Heart left ventricle (tissue), 16 donors: ENCODE measurements around the gene NACC2. TPM values are rescaled to one million over a fixed set of nuclear protein-coding genes. Genes with fewer than 3 reads are reported as not detected.

Source experiments
- ATAC-seq, 4 donors: fragments of 200-7000 bp; cut with Tn5 transposase; one replicate each; pipeline ENCODE4 v1.9.1; 2020 to 2022; ENCODE audit warnings: moderate library complexity in 4 of 4, mild to moderate bottlenecking in 3 of 4, moderate number of reproducible peaks in 1 of 4
- DNase-seq, 5 donors: peaks; one replicate each; pipeline ENCODE4 v3.0.0-alpha.2; 2020
- H3K27ac ChIP-seq, 12 donors: fragments of 200-600 bp; sonication (generic) in 4 of 12; one replicate each; pipeline versions ENCODE4 v1.5.0 to v1.8.0; 2016 to 2022; ENCODE audit warnings: mild to moderate bottlenecking in 2 of 12
- H3K27me3 ChIP-seq, 9 donors: fragments of 200-600 bp; sonication (generic) in 2 of 9; one replicate each; pipeline versions ENCODE4 v1.5.1 to v1.8.0; 2016 to 2022; ENCODE audit warnings: mild to moderate bottlenecking in 3 of 9
- H3K36me3 ChIP-seq, 9 donors: fragments of 200-600 bp; sonication (generic) in 2 of 9; one replicate each; pipeline versions ENCODE4 v1.5.0 to v1.8.0; 2018 to 2022; ENCODE audit warnings: mild to moderate bottlenecking in 2 of 9
- H3K4me1 ChIP-seq, 12 donors: fragments of 200-600 bp; sonication (generic) in 4 of 12; one replicate each; pipeline versions ENCODE4 v1.5.0 to v1.8.0; 2016 to 2022; ENCODE audit warnings: mild to moderate bottlenecking in 3 of 12
- H3K4me3 ChIP-seq, 12 donors: fragments of 200-600 bp; sonication (generic) in 4 of 12; one replicate each; pipeline versions ENCODE4 v1.5.0 to v1.8.0; 2017 to 2022; ENCODE audit warnings: mild to moderate bottlenecking in 9 of 12, moderate library complexity in 4 of 12
- H3K9me3 ChIP-seq, 12 donors: fragments of 200-600 bp; sonication (generic) in 4 of 12; one replicate each; pipeline versions ENCODE4 v1.5.0 to v1.8.0; 2016 to 2022; ENCODE audit warnings: mild to moderate bottlenecking in 1 of 12
- POLR2A ChIP-seq, 2 donors: fragments of 450-650 bp; IDR thresholded peaks; one replicate each; pipeline ENCODE4 v1.6.1; 2017; ENCODE audit warnings: antibody characterized with exemption in 2 of 2, mild to moderate bottlenecking in 2 of 2, moderate library complexity in 2 of 2
- WGBS, 4 donors: extraction: QIAGEN DNeasy Blood & Tissue Kit in 2 of 4; methylation state at CpG; one replicate each; pipeline versions ENCODE4 v1.1.5 to v1.1.7; 2013 to 2018; 5-methylcytosine and 5-hydroxymethylcytosine counted together
- intact Hi-C, 10 donors: fragments of 100-400 bp; cut with DNase I; formaldehyde crosslinking; loops; one replicate each; pipeline versions ENCODE4 v1.11.1 to v1.14.2; 2022
- polyA plus RNA-seq, 2 donors: library from polyadenylated mRNA; stranded (reverse); fragments of 200-250 nt; gene quantifications; one replicate each; pipeline ENCODE4 v1.2.3, GENCODE V29; 2013
- total RNA-seq, 9 donors: library from RNA; depleted of rRNA in 2 of 9; stranded (reverse); fragments of >200 nt in 2 of 9; fragmentation: NEBNext Ultra II Directional in 3 of 9; extraction: Animal tissue kit (Norgen Biotek cat#: 25700) in 3 of 9; gene quantifications; one replicate each; pipeline versions ENCODE4 v1.1.0 to v1.2.4, GENCODE V29; 2016 to 2023
- TF ChIP-seq, protein P1 (sequence below), 12 donors: fragments of 200-600 bp; sonication (generic) in 4 of 12; IDR thresholded peaks; one replicate each; pipeline versions ENCODE4 v1.5.0 to v1.8.0; 2018 to 2022; ENCODE audit warnings: antibody characterized with exemption in 12 of 12, mild to moderate bottlenecking in 5 of 12
- donor health status: ischemic (EF 13 %, LVEDD 7.1; RV severe dilation, severe dysfunction).
- donor health status: healthy with polysubstance abuse.
- donor health status: DM: no; HTN: yes; CAD: no.
- donor health status: DM: no; HTN: no; CAD: no.
- donor health status: ischemic (EF 25% LVEDD 6.9; RV normal size, moderate dysfunction).
- donor health status: ischemic (EF 25% LVEDD 5.7; RV mildly dilated, moderate dysfunction).
- donor health status: healthy.
- donor health status: DM: yes; HTN: yes; CAD: no.
- donor health status: ischemic (EF 35%, LVEDD 5.7; RV mildly dilated, moderate dysfunction).
- donor health status: nonischemic (EF 11% LVEDD 7.7; RV severe dilation, severe dysfunction).
- donor health status: DM: yes; HTN: yes; CAD: no.
- donor health status: PGD.
- donor health status: ischemic (EF 29% LVEDD 5.4; RV normal size, mild dysfunction).
- donor health status: nonischemic (EF 23%, LVEDD 6.1; RV moderate dilation, normal function).

The NACC2 gene
- total and polyA plus RNA-seq, 11 donors, result 17.9 to 66.5 (median 47.4) TPM

DNA sequence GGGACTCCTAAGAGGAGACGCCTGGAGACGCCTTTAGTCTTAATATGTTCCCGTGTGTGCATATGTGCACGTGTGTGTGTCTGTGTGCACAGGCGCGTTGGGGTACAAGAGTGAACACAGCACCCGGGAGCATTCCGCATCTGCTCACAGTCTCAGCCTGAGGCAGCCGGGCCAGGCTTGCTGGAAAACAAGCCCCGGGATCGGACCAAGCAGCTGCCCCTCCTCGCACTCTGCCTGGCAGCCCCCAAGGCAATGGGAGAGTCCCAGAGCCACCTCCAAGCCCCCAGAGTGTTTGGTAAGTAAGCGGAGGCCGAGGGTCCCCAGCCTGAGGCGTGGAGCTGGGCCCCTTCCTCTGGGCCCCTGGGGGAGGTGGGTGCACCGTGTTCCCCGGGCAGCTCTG, 106.6 kb downstream of the NACC2 start:
- intact Hi-C loops, result no loop called here

DNA sequence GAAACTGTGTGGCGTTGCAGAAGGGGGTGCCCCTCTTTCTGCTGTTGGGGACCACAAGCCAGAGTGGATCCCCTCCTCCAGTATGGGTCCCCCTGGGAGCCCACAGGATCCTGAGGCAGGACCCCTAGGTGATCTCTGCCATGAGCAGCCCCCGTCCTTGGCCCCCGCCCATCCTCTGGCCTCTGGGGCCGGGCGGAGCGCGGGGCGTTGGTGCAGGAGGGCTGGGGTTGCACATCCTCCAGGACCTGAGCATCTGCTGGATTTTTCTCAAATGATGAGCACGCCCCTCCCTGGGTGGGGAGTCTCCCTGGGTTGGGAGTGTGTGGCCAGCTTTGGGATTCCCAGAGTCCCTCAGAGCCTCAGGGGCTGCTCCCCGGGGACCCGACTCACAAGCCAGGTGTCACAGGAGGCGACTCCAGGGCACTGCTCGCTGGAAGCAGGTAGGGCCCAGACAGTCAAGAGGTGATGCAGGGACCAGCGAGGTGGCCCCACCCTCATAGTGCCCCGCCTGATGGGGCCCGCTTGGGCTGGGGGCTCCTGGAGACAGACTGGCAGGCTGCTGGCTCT, 107.2 kb downstream of the NACC2 start:
- Histone ChIP-seq H3K27me3 (no peaks in the 10 kb centered on the region), H3K36me3 (no peaks in the 10 kb centered on the region), H3K4me3 (no peak overlapping the region), H3K27ac (no peak overlapping the region), H3K4me1 (peaks cover 3 to 36% (median 23%) of the 10 kb centered on the region in 12 donors), H3K9me3 (no peaks in the 10 kb centered on the region)
- intact Hi-C loops, result no loop called here
- ATAC-seq, result no peak
- DNase-seq, result no peak
- TF ChIP-seq, protein P1, sequence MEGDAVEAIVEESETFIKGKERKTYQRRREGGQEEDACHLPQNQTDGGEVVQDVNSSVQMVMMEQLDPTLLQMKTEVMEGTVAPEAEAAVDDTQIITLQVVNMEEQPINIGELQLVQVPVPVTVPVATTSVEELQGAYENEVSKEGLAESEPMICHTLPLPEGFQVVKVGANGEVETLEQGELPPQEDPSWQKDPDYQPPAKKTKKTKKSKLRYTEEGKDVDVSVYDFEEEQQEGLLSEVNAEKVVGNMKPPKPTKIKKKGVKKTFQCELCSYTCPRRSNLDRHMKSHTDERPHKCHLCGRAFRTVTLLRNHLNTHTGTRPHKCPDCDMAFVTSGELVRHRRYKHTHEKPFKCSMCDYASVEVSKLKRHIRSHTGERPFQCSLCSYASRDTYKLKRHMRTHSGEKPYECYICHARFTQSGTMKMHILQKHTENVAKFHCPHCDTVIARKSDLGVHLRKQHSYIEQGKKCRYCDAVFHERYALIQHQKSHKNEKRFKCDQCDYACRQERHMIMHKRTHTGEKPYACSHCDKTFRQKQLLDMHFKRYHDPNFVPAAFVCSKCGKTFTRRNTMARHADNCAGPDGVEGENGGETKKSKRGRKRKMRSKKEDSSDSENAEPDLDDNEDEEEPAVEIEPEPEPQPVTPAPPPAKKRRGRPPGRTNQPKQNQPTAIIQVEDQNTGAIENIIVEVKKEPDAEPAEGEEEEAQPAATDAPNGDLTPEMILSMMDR (IDR thresholded peaks at IDR 0.05), result no peak
- no peak for TF ChIP-seq POLR2A (IDR thresholded peaks at IDR 0.05)
- WGBS, 4 donors, result 92 to 93% (median 92%) methylated on average over 9 to 16 of the region's 16 CpGs

More for the DNA sequence above, 106.6 kb downstream of the NACC2 start:
- ATAC-seq (no peak), DNase-seq (peak in 1 of 5 donors; percentile 53)
- no peak overlapping the region for H3K27ac ChIP-seq
- H3K9me3 ChIP-seq, result no peaks in the 10 kb centered on the region
- no peaks in the 10 kb centered on the region for H3K36me3 ChIP-seq
- TF ChIP-seq POLR2A (IDR thresholded peaks at IDR 0.05), result no peak
- TF ChIP-seq, protein P1 (IDR thresholded peaks at IDR 0.05), result no peak
- peaks cover 9 to 42% (median 29%) of the 10 kb centered on the region in 12 donors for H3K4me1 ChIP-seq
- H3K27me3 ChIP-seq, result no peaks in the 10 kb centered on the region
- WGBS, 4 donors, result 93 to 95% (median 93%) methylated on average over 12 to 17 of the region's 17 CpGs
- H3K4me3 ChIP-seq, result no peak overlapping the region

DNA sequence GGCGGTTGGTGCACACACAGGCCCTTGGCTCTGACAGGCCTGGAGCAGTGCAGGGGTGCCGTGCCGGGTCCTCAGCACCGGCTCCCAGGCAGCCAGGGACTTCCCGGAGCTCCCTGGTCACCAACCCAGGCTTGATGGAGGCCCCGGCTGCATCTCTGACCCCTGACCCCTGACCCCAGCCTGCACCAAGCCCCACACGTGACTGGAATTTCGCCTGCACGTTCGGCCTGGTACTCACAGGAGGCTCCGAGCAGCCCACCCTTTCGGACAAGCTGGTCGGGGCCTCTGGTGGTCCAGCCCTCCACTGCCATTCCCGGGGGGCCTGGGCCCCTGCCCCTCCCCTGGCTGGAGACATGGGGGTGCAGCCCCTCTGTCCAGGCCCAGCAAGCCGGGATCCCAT, 108.5 kb downstream of the NACC2 start:
- Histone ChIP-seq H3K4me3 (no peak overlapping the region), H3K27me3 (no peaks in the 10 kb centered on the region), H3K27ac (no peak overlapping the region), H3K9me3 (no peaks in the 10 kb centered on the region), H3K36me3 (no peaks in the 10 kb centered on the region), H3K4me1 (peaks cover 3 to 23% (median 10%) of the 10 kb centered on the region in 12 donors)
- no peak for ATAC-seq
- WGBS, 4 donors, result 80 to 90% (median 88%) methylated on average over 9 to 15 of the region's 15 CpGs
- intact Hi-C loops, result no loop called here
- peak in 1 of 5 donors; percentile 53 for DNase-seq
- TF ChIP-seq POLR2A (IDR thresholded peaks at IDR 0.05), result no peak
- TF ChIP-seq, protein P1 (IDR thresholded peaks at IDR 0.05), result no peak

DNA sequence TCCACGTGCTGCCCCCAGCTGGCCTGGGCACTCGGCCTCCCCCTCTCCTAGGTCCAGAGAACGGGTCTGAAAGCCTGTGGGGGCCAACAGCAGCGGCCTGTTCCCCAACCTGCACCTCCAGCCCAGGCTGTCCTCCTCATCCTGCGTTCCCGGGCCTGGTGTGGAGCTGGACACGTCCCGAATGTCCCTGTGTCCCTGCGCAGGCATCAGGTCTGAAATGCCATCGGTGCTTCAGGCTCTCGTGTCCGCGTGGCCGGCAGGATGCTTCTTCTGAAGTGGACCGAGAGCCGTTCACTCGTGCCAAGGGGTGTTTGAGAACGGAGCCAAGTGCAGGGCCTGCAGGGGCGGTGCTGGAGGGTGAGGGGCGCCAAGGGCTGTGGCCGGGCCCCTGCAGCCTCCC, 109.2 kb downstream of the NACC2 start:
- TF ChIP-seq, protein P1 (IDR thresholded peaks at IDR 0.05), result no peak
- intact Hi-C loops, result no loop called here
- DNase-seq, result peak in 1 of 5 donors; percentile 52
- Histone ChIP-seq H3K27me3 (no peaks in the 10 kb centered on the region), H3K4me3 (no peak overlapping the region), H3K9me3 (no peaks in the 10 kb centered on the region), H3K27ac (no peak overlapping the region), H3K4me1 (peaks cover 3 to 16% (median 9%) of the 10 kb centered on the region in 12 donors), H3K36me3 (no peaks in the 10 kb centered on the region)
- WGBS, 4 donors, result 92 to 97% (median 94%) methylated on average over 14 to 21 of the region's 21 CpGs
- ATAC-seq, result no peak
